HG03066 (cell line): ENCODE data around the gene PIGK.

Experiments used
- ATAC-seq: cut with Tn5 transposase; IDR thresholded peaks from one replicate; pipeline ENCODE4 v1.9.1; 2021; ENCODE audit warnings: low read depth; ENCODE audit not compliant: unreplicated experiment

PIGK gene

GRCh38 chr1:77044133-77044849, 174.9 kb downstream of the PIGK start:
- ATAC-seq: no peak

GRCh38 chr1:77040826-77041225, 178.4 kb downstream of the PIGK start:
- ATAC-seq: no peak

DNA sequence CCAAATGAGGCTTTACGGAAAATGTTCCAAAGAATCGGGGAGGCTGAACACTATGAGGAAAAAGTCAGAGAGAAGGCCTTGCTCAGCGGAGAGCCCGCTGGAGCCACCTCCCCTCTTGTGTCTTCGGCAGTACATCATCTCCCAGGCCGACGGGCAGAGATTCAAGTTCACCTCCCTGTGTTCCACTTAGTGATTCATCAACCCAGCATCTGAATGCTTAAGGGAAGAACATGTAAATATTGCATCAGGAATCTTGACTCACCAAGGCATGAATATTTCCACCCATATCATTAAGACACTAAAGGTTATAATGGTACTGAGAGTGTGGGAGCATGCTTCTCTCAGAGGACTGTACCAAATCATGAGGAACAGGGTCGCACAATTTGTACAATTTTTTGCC, 179.5 kb downstream of the PIGK start:
- ATAC-seq: no peak

GRCh38 chr1:77039111-77039510, 180.1 kb downstream of the PIGK start:
- ATAC-seq: no peak
